Mammary epithelial cell (primary cell): ENCODE data around the gene ZNF160.

Experiments used
- CTCF ChIP-seq, 2 donors: IDR thresholded peaks in 1 of 2; conservative IDR thresholded peaks in 1 of 2; 2 replicates each; pipeline ENCODE4 v1.5.1; 2011 to 2012; ENCODE audit warnings: inconsistent platforms in 2 of 2, low read length in 2 of 2, mild to moderate bottlenecking in 2 of 2, control low read depth in 1 of 2, low read depth in 1 of 2; ENCODE audit not compliant: insufficient read depth in 1 of 2; ENCODE audit errors: extremely low read depth in 1 of 2
- EZH2 ChIP-seq: IDR thresholded peaks from 2 replicates; pipeline ENCODE4 v1.6.1; 2012; ENCODE audit warnings: low read length, inconsistent platforms, borderline replicate concordance

- TF ChIP-seq CTCF (conservative IDR thresholded peaks at IDR 0.05 in 1 of 2, IDR thresholded peaks at IDR 0.05 in 1 of 2; ENCODE audit: extremely low read depth in 1 of 2, insufficient read depth in 1 of 2, low read depth in 1 of 2, low read length in 2 of 2) = no peak
- no peak for TF ChIP-seq EZH2
Observed at GRCh38 chr19:53094754-53095575, 8.3 kb downstream of the ZNF160 start.
